ENCODE results near the gene IQCM.

DNA sequence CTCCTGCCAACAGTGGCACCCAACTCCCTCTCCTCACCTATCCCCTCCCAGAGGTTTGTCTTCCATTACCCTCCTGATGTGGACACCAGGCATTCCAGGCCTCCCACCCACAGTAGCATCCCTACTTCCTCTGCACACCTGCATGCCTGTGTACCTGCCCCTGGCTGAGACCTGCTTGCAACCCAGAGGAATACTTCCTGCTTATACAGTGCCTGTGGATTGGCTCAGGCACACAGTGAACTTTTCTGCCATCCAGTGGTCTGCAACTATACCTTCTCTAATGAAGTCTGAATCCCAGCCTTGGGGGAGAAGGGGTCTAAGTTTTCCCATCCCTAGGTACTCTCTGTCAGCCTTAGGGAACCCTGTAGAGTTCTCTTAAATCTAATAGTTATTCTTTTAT, 169.9 kb downstream of the IQCM start:
- TF ChIP-seq CTCF (conservative IDR thresholded peaks at IDR 0.05 in 1 of 2, IDR thresholded peaks at IDR 0.05 in 1 of 2; ENCODE audit: extremely low read depth in 1 of 2, insufficient read depth in 1 of 2, low read depth in 1 of 2, low read length in 2 of 2) (peak in 1 of 2 donors; percentile 29), EZH2 (IDR thresholded peaks at IDR 0.05; ENCODE audit: borderline replicate concordance, low read length) (no peak)
